ENCODE measurements around the gene RBBP8. TPM values are rescaled to one million over a fixed set of nuclear protein-coding genes. Genes with fewer than 3 reads are reported as not detected.

Gene RBBP8
- total RNA-seq, 1 experiment from 2014 or later, result 33.3 TPM

DNA sequence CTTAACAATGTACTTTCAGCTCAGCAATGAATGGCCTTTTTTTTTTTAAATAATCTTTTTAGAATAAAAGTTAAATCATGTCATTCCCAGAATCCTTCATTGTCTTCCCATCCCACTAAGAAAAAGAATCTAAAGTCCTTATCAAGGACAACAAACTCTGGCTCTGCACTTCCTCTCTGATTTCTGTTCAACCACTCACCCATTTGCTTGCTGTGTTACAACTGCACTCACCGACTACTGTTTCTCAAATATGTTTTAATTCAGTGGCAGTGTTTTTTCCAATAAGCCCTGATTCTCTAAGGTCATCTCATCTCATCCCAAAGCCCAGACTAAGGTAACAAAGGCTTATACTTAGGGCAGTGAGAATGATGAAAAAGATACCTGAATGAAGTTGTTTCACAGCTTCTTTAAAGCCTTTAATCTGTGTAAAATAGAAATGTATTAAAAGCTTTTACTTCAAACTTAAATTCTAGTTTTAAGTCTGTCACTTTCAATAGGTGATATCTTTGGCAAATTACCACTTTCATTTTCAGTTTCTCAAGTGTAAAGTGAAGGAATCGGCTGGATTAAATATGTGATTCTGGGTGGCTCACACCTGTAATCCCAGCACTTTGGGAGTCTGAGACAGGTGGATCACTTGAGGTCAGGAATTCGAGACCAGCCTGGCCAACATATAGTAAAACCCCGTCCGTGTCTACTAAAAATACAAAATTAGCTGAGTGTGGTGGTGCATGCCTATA is 87.6 kb downstream of the RBBP8 start (continued):
- TF ChIP-seq, protein P1, sequence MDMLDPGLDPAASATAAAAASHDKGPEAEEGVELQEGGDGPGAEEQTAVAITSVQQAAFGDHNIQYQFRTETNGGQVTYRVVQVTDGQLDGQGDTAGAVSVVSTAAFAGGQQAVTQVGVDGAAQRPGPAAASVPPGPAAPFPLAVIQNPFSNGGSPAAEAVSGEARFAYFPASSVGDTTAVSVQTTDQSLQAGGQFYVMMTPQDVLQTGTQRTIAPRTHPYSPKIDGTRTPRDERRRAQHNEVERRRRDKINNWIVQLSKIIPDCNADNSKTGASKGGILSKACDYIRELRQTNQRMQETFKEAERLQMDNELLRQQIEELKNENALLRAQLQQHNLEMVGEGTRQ (CRISPR knock-in tag; IDR thresholded peaks at IDR 0.05), result no peak
- TF ChIP-seq, protein P2, sequence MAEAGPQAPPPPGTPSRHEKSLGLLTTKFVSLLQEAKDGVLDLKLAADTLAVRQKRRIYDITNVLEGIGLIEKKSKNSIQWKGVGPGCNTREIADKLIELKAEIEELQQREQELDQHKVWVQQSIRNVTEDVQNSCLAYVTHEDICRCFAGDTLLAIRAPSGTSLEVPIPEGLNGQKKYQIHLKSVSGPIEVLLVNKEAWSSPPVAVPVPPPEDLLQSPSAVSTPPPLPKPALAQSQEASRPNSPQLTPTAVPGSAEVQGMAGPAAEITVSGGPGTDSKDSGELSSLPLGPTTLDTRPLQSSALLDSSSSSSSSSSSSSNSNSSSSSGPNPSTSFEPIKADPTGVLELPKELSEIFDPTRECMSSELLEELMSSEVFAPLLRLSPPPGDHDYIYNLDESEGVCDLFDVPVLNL (CRISPR knock-in tag; IDR thresholded peaks at IDR 0.05; ENCODE audit: borderline replicate concordance, low read depth), result no peak
- no peak for TF ChIP-seq AR (CRISPR knock-in tag; IDR thresholded peaks at IDR 0.05)
- TF ChIP-seq MAX (CRISPR knock-in tag; IDR thresholded peaks at IDR 0.05), result no peak

DNA sequence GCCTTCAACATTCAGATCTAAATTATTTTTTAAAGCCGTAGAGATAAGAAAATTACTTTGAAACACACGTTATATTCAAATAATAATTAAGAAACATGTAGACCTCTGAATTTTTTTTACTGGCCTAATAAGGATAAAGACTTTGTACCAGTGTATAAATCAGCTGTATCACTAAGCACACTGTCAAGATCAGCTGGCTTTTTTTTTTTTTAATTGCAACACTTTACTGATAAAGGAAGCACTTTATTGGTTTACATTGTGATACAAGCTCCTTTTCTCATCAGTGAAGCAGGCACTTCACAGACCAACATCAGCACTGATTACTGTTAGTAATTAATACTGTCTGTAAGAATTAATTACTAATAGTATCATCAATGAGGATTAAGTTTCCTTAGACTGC is 88.5 kb downstream of the RBBP8 start:
- no peaks in the 10 kb centered on the region for H3K9me3 Mint-ChIP-seq
- ATAC-seq (no peak), DNase-seq (ENCODE audit: low spot score) (no peak)
- ChIA-PET CTCF (interaction anchor here (0.7 to 1.1 kb wide), 2 partner anchors 10 to 1436 kb away, joined by 3 to 4 read pairs; no protein-coding TSS in a partner anchor), POLR2A (interaction anchor here (0.5 kb wide), 1 partner anchor 21 kb away, joined by 3 read pairs; no protein-coding TSS in a partner anchor)
- no peak for TF ChIP-seq FOXJ3 (CRISPR knock-in tag; IDR thresholded peaks at IDR 0.05; ENCODE audit: borderline replicate concordance)
- TF ChIP-seq ZNF671 (CRISPR knock-in tag; IDR thresholded peaks at IDR 0.05), result no peak
- no peak for TF ChIP-seq NR2C2 (CRISPR knock-in tag; IDR thresholded peaks at IDR 0.05)
- TF ChIP-seq, protein P3, sequence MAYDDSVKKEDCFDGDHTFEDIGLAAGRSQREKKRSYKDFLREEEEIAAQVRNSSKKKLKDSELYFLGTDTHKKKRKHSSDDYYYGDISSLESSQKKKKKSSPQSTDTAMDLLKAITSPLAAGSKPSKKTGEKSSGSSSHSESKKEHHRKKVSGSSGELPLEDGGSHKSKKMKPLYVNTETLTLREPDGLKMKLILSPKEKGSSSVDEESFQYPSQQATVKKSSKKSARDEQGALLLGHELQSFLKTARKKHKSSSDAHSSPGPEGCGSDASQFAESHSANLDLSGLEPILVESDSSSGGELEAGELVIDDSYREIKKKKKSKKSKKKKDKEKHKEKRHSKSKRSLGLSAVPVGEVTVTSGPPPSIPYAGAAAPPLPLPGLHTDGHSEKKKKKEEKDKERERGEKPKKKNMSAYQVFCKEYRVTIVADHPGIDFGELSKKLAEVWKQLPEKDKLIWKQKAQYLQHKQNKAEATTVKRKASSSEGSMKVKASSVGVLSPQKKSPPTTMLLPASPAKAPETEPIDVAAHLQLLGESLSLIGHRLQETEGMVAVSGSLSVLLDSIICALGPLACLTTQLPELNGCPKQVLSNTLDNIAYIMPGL (CRISPR knock-in tag; IDR thresholded peaks at IDR 0.05), result no peak
- H3K36me3 Mint-ChIP-seq, result peaks cover 18% of the 10 kb centered on the region
- H3K4me1 Mint-ChIP-seq, result no peaks in the 10 kb centered on the region
- no peak overlapping the region for H3K27ac Mint-ChIP-seq
- no peak overlapping the region for H3K4me3 Mint-ChIP-seq
- no peaks in the 10 kb centered on the region for H3K27me3 Mint-ChIP-seq (ENCODE audit: low read depth)

DNA sequence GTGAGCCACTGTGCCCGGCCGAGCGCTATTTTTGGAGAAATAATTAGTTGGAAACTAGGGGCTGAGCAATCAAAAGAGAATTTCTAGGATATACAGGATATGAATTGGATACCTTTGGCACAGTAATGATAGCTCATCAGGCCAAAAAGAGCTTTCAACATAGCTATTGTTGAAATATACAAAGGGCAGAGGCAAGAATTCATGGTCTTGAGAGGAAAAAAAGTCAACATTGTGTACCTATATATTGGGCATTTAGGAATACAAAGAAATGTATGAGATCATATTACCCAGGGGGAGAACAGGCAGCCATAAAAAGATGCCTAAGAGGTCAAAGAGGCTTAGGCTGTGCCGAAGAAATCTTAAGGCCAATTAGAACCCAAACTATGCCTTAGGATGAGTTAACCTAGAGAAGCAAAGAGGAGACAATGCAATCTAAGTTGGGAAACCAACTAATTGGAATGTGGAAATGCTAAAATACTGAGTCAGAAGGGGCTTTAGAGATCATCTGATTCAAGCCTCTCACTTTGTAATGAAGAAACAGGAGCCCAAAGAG is 99.0 kb downstream of the RBBP8 start:
- peaks cover 12% of the 10 kb centered on the region for H3K36me3 Mint-ChIP-seq
- POLR2A ChIA-PET, result no interaction called here
- DNase-seq (ENCODE audit: low spot score), result no peak

More for the DNA sequence above, 99.0 kb downstream of the RBBP8 start:
- Mint-ChIP-seq H3K9me3 (no peaks in the 10 kb centered on the region), H3K27ac (no peak overlapping the region), H3K27me3 (ENCODE audit: low read depth) (no peaks in the 10 kb centered on the region), H3K4me1 (peaks cover 13% of the 10 kb centered on the region), H3K4me3 (no peak overlapping the region)
- CTCF ChIA-PET, result interaction anchor here (0.7 to 3.5 kb wide), 20 partner anchors 11 to 380 kb away, joined by 3 to 20 read pairs (median 4); partner anchors contain the start of gene CABLES1
- ATAC-seq, result no peak
- no peak for TF ChIP-seq MAX (CRISPR knock-in tag; IDR thresholded peaks at IDR 0.05)
- no peak for TF ChIP-seq JUN (CRISPR knock-in tag; IDR thresholded peaks at IDR 0.05)
- TF ChIP-seq PRRX2 (CRISPR knock-in tag; IDR thresholded peaks at IDR 0.05), result no peak
- no peak for TF ChIP-seq TEAD1 (CRISPR knock-in tag; IDR thresholded peaks at IDR 0.05)
- TF ChIP-seq, protein P2 (CRISPR knock-in tag; IDR thresholded peaks at IDR 0.05; ENCODE audit: borderline replicate concordance, low read depth), result no peak
- TF ChIP-seq ZNF232 (CRISPR knock-in tag; IDR thresholded peaks at IDR 0.05), result no peak
- TF ChIP-seq NR1H2 (CRISPR knock-in tag; IDR thresholded peaks at IDR 0.05), result no peak
- TF ChIP-seq, protein P4, sequence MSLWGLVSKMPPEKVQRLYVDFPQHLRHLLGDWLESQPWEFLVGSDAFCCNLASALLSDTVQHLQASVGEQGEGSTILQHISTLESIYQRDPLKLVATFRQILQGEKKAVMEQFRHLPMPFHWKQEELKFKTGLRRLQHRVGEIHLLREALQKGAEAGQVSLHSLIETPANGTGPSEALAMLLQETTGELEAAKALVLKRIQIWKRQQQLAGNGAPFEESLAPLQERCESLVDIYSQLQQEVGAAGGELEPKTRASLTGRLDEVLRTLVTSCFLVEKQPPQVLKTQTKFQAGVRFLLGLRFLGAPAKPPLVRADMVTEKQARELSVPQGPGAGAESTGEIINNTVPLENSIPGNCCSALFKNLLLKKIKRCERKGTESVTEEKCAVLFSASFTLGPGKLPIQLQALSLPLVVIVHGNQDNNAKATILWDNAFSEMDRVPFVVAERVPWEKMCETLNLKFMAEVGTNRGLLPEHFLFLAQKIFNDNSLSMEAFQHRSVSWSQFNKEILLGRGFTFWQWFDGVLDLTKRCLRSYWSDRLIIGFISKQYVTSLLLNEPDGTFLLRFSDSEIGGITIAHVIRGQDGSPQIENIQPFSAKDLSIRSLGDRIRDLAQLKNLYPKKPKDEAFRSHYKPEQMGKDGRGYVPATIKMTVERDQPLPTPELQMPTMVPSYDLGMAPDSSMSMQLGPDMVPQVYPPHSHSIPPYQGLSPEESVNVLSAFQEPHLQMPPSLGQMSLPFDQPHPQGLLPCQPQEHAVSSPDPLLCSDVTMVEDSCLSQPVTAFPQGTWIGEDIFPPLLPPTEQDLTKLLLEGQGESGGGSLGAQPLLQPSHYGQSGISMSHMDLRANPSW (CRISPR knock-in tag; conservative IDR thresholded peaks at IDR 0.05; ENCODE audit: low read depth), result no peak
- TF ChIP-seq TP53 (CRISPR knock-in tag; IDR thresholded peaks at IDR 0.05), result no peak
- TF ChIP-seq ZNF138 (CRISPR knock-in tag; conservative IDR thresholded peaks at IDR 0.05), result no peak
- TF ChIP-seq, protein P5, sequence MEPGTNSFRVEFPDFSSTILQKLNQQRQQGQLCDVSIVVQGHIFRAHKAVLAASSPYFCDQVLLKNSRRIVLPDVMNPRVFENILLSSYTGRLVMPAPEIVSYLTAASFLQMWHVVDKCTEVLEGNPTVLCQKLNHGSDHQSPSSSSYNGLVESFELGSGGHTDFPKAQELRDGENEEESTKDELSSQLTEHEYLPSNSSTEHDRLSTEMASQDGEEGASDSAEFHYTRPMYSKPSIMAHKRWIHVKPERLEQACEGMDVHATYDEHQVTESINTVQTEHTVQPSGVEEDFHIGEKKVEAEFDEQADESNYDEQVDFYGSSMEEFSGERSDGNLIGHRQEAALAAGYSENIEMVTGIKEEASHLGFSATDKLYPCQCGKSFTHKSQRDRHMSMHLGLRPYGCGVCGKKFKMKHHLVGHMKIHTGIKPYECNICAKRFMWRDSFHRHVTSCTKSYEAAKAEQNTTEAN (CRISPR knock-in tag; IDR thresholded peaks at IDR 0.05), result no peak
- TF ChIP-seq MYBL2 (CRISPR knock-in tag; IDR thresholded peaks at IDR 0.05), result no peak
